Neural progenitor cell (in vitro differentiated cells): ENCODE results near the gene MUC12.

Experiments used
- CTCF ChIP-seq: fragments of 200-600 bp; sonication (generic); IDR thresholded peaks from 2 replicates; pipeline ENCODE4 v1.5.1; 2017; ENCODE audit warnings: antibody characterized with exemption, mild to moderate bottlenecking
- EZH2 ChIP-seq: fragments of 200-600 bp; sonication (generic); IDR thresholded peaks from 2 replicates; pipeline ENCODE4 v1.6.1; 2017; ENCODE audit warnings: antibody characterized with exemption, mild to moderate bottlenecking, moderate library complexity

- TF ChIP-seq EZH2 (no peak), CTCF (no peak)
Observed at GRCh38 chr7:100959894-100960293, 9.5 kb upstream of the MUC12 start.
